ENCODE results near the gene ZNF772.
"Not testable (repeated sequence)": the region's sequence is repeated elsewhere in the genome, so short reads cannot be mapped to it uniquely, and the experiment has no call there.

GRCh38 chr19:57499680-57500395 is 22.5 kb upstream of the ZNF772 start, which contains the start of gene ZNF773:
- TF ChIP-seq CEBPB (IDR thresholded peaks at IDR 0.05); USF1 (IDR thresholded peaks at IDR 0.05); REST (IDR thresholded peaks at IDR 0.05; ENCODE audit: low read depth); NFIC (IDR thresholded peaks at IDR 0.05); TEAD4 (IDR thresholded peaks at IDR 0.05); YY1 (IDR thresholded peaks at IDR 0.05; ENCODE audit: low read depth); EGR1 (IDR thresholded peaks at IDR 0.05); RAD21 (IDR thresholded peaks at IDR 0.05; ENCODE audit: low read depth); EP300 (IDR thresholded peaks at IDR 0.05; ENCODE audit: borderline replicate concordance); FOXM1 (IDR thresholded peaks at IDR 0.05; ENCODE audit: borderline replicate concordance, low read depth): not testable (repeated sequence)
- TF ChIP-seq TAF1 (IDR thresholded peaks at IDR 0.05; ENCODE audit: low read depth) (peak; percentile 79), MAX (IDR thresholded peaks at IDR 0.05) (peak; percentile 73), CREB1 (IDR thresholded peaks at IDR 0.05; ENCODE audit: low read depth) (peak; percentile 80)

Measured in Ishikawa (cell line).